Parathyroid adenoma (tissue), 2 donors: ENCODE data around the gene RBSN.

Experiments used
- H2AFZ ChIP-seq: fragments of 300-600 bp; sonication (generic); one replicate; pipeline ENCODE4 v1.7.0; 2017; ENCODE audit warnings: antibody characterized with exemption, mild to moderate bottlenecking
- H3K27ac ChIP-seq: fragments of 300-600 bp; sonication (generic); one replicate; pipeline ENCODE4 v1.7.0; 2017
- H3K27me3 ChIP-seq: fragments of 300-600 bp; sonication (generic); one replicate; pipeline ENCODE4 v1.7.0; 2017; ENCODE audit warnings: low read length; ENCODE audit not compliant: control insufficient read depth, insufficient read depth
- H3K36me3 ChIP-seq: fragments of 300-600 bp; sonication (generic); one replicate; pipeline ENCODE4 v1.7.0; 2017; ENCODE audit warnings: low read length; ENCODE audit not compliant: control insufficient read depth, insufficient read depth
- H3K4me1 ChIP-seq: fragments of 300-600 bp; sonication (generic); one replicate; pipeline ENCODE4 v1.7.0; 2017; ENCODE audit warnings: control low read depth
- H3K4me2 ChIP-seq: fragments of 300-600 bp; sonication (generic); one replicate; pipeline ENCODE4 v1.7.0; 2017; ENCODE audit warnings: low read length
- H3K4me3 ChIP-seq: fragments of 300-600 bp; sonication (generic); one replicate; pipeline ENCODE4 v1.7.0; 2017; ENCODE audit warnings: low read depth, low read length
- H3K79me2 ChIP-seq: fragments of 300-600 bp; sonication (generic); one replicate; pipeline ENCODE4 v1.7.0; 2017; ENCODE audit warnings: control low read depth
- H3K9ac ChIP-seq: fragments of 300-600 bp; sonication (generic); one replicate; pipeline ENCODE4 v1.7.0; 2017; ENCODE audit warnings: mild to moderate bottlenecking
- H3K9me3 ChIP-seq: fragments of 300-600 bp; sonication (generic); one replicate; pipeline ENCODE4 v1.7.0; 2017; ENCODE audit warnings: low read length; ENCODE audit not compliant: control insufficient read depth
- CTCF ChIP-seq: fragments of 300-600 bp; sonication (generic); IDR thresholded peaks from one replicate; pipeline ENCODE4 v1.7.0; 2017; ENCODE audit warnings: antibody characterized with exemption, mild to moderate bottlenecking
- donor health status: primary hyperparathyroidism.

RBSN gene

DNA sequence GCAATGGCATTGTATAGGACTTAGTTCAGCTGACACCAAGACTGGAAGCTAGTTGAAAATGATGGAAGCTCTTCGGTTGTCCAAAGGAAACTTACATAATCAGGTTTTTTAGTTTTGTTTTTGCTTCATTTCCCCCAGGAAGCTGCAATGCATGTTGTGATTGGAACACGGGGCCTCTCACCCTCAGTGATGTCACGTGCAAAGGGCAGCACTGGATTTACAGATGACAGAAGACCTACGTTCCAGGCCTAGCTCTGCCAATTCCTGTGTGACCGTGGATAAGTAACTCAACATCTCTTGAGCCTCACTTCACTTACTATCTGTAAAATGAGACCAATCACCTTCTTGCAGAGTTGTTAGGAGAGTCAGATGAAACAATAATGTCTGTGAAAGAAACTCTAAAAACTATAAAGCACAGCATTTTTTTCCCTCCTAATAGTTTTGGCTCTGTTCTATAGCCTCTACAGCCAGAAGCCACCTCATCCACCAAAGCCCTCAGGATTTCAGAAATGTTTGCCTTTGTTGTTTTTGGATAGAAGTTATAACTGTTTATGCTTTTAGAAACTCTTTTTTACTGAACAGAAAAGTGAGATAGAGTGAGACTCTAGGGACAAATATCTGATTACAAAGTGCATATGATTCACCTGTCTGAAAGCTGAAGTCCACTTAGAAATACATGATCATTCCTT lies 4.6 kb downstream of the RBSN start:
- no peaks in the 10 kb centered on the region for H3K36me3 ChIP-seq
- H3K4me2 ChIP-seq: no peak overlapping the region
- H3K4me1 ChIP-seq: no peaks in the 10 kb centered on the region
- H3K9me3 ChIP-seq: no peaks in the 10 kb centered on the region
- no peaks in the 10 kb centered on the region for H3K27me3 ChIP-seq
- H3K4me3 ChIP-seq: no peak overlapping the region
- no peak for TF ChIP-seq CTCF
- no peak overlapping the region for H3K9ac ChIP-seq
- H3K27ac ChIP-seq: no peak overlapping the region
- H3K79me2 ChIP-seq: peaks cover 11% of the 10 kb centered on the region
- no peak overlapping the region for H2AFZ ChIP-seq

DNA sequence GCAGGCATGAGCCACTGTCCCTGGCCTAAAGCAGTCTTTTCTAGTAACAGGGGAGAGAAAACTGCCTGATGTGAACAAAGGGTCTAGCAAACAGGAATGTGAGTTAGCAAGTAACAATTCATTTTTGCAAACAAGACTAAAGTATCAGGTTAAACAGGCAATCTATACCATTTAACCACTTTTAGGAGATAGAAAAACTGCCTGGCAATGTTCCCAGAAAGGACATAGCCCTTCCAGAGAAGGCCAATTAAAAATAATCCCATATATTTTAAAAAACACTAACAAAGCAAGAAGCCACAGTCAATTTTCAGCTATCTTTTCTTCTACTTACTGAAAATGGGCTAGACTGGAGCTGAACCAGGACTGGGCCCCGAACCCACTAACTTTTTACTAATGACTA lies 6.3 kb downstream of the RBSN start:
- no peaks in the 10 kb centered on the region for H3K9me3 ChIP-seq
- no peak overlapping the region for H3K9ac ChIP-seq
- no peak overlapping the region for H2AFZ ChIP-seq
- H3K27me3 ChIP-seq: no peaks in the 10 kb centered on the region
- no peak overlapping the region for H3K4me3 ChIP-seq
- no peak overlapping the region for H3K4me2 ChIP-seq
- no peaks in the 10 kb centered on the region for H3K4me1 ChIP-seq
- H3K27ac ChIP-seq: no peak overlapping the region
- no peaks in the 10 kb centered on the region for H3K36me3 ChIP-seq
- no peak for TF ChIP-seq CTCF
- H3K79me2 ChIP-seq: no peaks in the 10 kb centered on the region

DNA sequence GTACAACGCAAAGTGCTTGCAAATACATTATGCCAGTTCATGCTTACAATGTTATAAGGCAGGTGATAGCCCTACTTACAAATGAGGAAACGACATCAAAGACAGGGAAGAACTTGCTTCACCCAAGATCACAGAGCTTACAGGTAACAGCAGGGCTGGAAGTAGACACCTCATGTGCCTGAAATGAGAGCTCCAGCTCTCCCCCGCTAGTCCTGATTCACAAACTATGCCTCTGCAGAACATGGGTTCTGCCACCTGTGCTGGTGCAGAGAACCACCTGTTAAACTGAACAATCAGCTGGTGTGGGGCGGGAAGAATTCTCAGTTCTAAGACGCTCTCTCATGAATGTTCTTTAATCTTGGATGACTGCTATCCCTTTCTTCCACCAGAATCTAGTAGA lies 7.4 kb downstream of the RBSN start:
- no peak overlapping the region for H3K4me2 ChIP-seq
- H3K9me3 ChIP-seq: no peaks in the 10 kb centered on the region
- H3K9ac ChIP-seq: no peak overlapping the region
- no peaks in the 10 kb centered on the region for H3K4me1 ChIP-seq
- no peak overlapping the region for H2AFZ ChIP-seq
- TF ChIP-seq CTCF: no peak
- H3K27me3 ChIP-seq: no peaks in the 10 kb centered on the region
- H3K27ac ChIP-seq: no peak overlapping the region
- H3K36me3 ChIP-seq: no peaks in the 10 kb centered on the region
- no peak overlapping the region for H3K4me3 ChIP-seq
- no peaks in the 10 kb centered on the region for H3K79me2 ChIP-seq

DNA sequence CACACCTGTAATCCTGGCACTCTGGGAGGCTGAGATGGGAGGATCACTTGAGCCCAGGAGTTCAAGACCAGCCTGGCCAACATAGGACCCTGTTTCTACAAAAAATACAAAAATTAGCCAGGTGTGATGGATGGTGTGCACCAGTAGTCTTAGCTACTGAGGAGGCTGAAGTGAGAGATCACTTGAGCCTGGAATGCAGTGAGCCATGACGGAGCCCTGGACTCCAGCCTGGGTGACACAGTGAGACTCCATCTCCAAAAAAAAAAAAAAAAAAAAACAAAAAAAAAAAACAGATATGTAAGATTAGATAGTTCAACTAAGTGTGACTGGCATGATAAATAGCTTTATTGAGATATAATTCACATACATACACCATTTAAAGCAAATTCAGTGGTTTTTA lies 9.7 kb downstream of the RBSN start:
- no peak overlapping the region for H3K4me2 ChIP-seq
- H2AFZ ChIP-seq: no peak overlapping the region
- no peak overlapping the region for H3K9ac ChIP-seq
- no peaks in the 10 kb centered on the region for H3K9me3 ChIP-seq
- no peaks in the 10 kb centered on the region for H3K79me2 ChIP-seq
- no peaks in the 10 kb centered on the region for H3K36me3 ChIP-seq
- TF ChIP-seq CTCF: no peak
- H3K27ac ChIP-seq: no peak overlapping the region
- no peak overlapping the region for H3K4me3 ChIP-seq
- no peaks in the 10 kb centered on the region for H3K27me3 ChIP-seq
- H3K4me1 ChIP-seq: no peaks in the 10 kb centered on the region

DNA sequence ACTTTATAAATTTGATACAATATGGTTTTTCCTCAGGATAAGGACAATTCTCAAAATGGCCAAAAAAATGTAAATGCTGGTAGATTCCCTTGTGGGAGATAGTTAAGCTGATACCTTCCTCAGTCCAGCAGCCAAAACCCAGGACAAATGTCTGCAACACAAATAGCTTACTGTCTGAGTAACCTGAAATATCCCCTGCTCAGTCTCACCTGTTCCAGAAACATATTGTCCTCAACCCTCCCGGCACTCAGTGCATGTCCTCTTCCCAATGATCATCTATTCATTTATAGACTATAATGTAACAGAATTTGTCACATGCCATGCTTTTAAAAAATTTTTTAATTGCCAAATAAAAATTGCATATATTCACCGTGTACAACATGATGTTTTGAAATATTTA lies 12.2 kb downstream of the RBSN start:
- Histone ChIP-seq H3K4me2 (no peak overlapping the region), H3K27ac (no peak overlapping the region), H2AFZ (no peak overlapping the region), H3K4me1 (no peaks in the 10 kb centered on the region), H3K27me3 (no peaks in the 10 kb centered on the region), H3K9ac (no peak overlapping the region), H3K4me3 (no peak overlapping the region), H3K9me3 (no peaks in the 10 kb centered on the region), H3K36me3 (no peaks in the 10 kb centered on the region), H3K79me2 (no peaks in the 10 kb centered on the region)
- no peak for TF ChIP-seq CTCF
